ENCODE measurements around the gene PMF1. TPM values are rescaled to one million over a fixed set of nuclear protein-coding genes. Genes with fewer than 3 reads are reported as not detected.
"Not testable (repeated sequence)": the region's sequence is repeated elsewhere in the genome, so short reads cannot be mapped to it uniquely, and the experiment has no call there.

The PMF1 gene
- total RNA-seq, 1 experiment from 2014 or later: 115 TPM

DNA sequence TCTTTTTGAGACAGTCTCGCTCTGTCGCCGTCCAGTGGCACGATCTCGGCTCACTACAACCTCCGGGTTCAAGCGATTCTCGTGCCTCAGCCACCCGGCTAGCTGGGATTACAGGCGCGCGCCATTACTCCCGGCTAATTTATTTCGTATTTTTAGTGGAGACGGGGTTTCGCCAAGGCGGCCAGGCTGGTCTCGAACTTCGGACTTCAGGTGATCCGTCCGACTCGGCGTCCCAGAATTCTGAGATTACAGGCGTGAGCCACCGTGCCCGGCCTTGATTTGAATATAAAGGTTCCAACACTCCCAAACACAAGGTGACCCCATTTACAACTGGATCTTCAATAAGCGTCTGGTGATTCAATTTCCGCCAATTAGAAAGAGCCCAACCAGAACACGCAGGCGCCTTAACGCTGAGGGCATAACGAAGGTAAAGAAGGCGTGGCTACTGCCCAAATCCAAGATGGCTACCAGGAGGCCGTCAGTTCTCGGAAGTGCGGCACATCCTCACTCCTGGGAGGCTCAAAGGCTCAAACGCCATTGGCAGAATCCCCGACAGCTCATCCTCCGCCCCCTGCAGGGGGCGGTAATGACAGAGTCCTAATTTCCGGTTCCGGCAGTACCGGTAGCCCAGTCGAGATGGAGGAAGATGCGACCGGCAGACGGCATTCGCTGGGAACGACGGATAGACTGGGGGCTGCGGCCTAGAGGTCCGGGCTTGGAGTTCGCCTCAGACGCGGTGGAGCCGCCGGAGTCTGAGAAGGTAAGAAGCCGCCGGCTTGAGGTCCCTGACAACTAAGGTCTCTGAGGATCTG lies 19.1 kb upstream of the PMF1 start, which contains the start of gene SLC25A44:
Gene SLC25A44, plus strand, starts transcription at position 617 of the 812 bp plus-strand sequence. CDS start 5,744 bp downstream, outside the sequence.
- DNase-seq (ENCODE audit: low read depth): peak; percentile 99
- in situ Hi-C loops (cut with HindIII; ENCODE audit: low pct_unique_long_range_greater_than_20kb, low sequenced_read_pairs): no loop called here

DNA sequence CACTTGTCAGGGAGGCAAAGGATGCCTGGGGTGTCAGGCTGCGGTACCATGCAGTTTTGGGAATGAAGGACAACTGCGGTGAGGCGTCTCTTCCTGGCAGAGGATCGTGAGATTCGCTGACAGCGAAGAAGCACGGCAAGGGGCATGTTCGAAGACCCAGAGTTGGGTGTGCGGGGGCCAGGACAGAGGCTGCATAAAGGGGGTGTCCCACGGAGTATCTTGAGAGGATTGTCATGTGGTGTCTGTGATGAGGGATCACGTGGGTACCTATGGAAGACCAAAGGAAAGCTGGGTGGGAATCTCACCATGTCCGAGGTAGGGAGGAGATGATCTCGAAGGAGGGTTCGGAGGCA lies 18.5 kb upstream of the PMF1 start:
- no peak for DNase-seq (ENCODE audit: low read depth)
- in situ Hi-C loops (cut with HindIII; ENCODE audit: low pct_unique_long_range_greater_than_20kb, low sequenced_read_pairs): no loop called here

DNA sequence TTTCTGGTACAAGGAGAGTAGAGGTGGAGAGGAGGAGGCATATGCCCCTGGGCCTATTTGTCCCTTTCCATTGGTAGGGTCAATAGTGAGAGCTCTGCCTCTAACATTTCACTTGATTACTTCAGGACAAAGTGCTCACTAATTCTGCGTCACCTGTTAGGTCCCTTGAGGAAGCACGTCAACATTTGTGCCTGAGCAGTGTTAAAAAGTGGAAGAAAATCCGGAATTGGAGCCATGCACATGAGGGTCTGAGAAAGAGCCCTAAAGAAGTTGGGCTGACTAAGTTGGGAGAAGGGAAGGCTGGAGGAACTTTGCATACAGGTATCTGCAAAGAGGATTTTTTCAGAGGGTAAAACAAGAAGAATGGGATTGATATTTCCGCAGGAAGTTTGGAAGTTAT lies 17.0 kb upstream of the PMF1 start:
- in situ Hi-C loops (cut with HindIII; ENCODE audit: low pct_unique_long_range_greater_than_20kb, low sequenced_read_pairs): no loop called here
- no peak for DNase-seq (ENCODE audit: low read depth)

DNA sequence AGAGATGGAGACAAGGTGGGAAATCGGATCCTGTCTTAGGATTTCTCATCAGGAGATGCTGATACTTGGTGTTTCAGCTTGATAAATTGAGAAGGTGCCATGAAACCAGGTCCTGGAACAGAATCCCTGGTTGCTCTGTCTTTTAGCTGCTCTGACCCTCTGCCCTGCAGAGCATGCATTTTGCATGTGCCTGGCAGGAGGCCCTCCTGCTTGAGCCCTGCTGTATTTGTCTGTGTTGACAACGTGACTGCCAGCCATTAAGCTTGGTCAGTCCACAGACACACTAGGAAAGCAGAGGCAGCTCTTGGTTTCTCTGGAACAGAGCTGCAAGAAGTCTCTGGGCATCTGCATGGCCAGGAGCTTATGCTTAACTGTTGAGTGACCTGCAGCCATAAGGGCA lies 16.4 kb upstream of the PMF1 start:
- DNase-seq (ENCODE audit: low read depth): no peak
- in situ Hi-C loops (cut with HindIII; ENCODE audit: low pct_unique_long_range_greater_than_20kb, low sequenced_read_pairs): no loop called here

DNA sequence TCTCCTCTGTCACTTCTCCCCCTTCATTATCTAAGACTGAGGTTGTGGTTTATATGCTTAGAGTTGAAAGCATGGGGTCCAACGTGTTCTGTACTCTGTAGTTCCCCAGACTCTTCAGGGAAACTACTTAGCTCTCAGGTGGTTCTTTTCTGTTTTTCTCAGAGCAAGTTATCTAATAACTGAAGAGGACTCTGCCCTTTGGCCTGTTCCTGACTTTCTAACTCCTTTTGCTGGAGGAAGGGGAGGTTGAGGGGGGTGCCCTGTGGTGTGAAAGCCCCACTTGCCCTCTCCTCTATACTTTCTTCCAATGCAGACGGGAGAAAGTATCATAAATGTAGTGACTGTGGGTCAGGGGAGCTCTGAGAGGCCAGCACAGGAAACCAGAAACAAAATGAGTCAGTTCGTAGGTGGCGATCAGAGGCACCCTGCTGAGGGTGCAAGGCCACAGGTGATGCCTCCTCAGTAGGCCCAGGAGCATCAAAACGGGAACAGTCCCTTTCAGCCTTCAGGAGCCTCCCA lies 13.9 kb upstream of the PMF1 start:
- in situ Hi-C loops (cut with HindIII; ENCODE audit: low pct_unique_long_range_greater_than_20kb, low sequenced_read_pairs): no loop called here
- DNase-seq (ENCODE audit: low read depth): no peak

DNA sequence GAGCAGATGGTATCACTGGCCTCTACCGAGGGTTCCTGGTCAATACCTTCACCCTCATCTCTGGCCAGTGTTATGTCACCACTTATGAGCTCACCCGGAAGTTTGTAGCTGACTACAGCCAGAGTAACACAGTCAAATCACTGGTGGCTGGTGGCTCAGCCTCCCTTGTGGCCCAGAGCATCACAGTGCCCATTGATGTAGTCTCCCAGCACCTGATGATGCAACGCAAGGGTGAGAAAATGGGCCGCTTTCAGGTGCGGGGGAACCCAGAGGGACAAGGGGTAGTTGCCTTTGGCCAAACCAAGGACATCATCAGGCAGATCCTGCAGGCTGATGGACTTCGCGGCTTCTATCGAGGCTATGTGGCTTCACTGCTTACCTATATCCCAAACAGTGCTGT lies 12.8 kb upstream of the PMF1 start:
- DNase-seq (ENCODE audit: low read depth): no peak
- in situ Hi-C loops (cut with HindIII; ENCODE audit: low pct_unique_long_range_greater_than_20kb, low sequenced_read_pairs): no loop called here

DNA sequence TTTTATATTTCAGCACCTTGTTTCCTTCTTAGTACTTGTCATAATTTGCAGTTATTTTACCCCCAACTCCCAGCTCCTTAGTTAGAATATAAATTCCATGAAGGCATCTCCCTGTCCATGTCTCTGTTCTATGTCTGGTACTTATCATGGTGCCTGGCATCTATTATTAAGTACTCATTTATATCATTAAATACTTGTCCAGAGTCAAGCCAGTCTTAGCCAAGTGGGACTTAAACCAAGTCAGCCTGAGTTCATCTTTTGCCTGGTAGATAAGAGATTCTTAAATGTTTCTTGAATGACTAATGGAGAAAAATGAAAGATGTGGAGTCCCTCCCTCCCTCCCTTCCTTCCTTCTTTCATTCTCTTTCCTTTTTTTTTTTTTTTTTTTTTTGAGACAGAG lies 9.5 kb upstream of the PMF1 start:
- in situ Hi-C loops (cut with HindIII; ENCODE audit: low pct_unique_long_range_greater_than_20kb, low sequenced_read_pairs): no loop called here
- DNase-seq (ENCODE audit: low read depth): no peak

DNA sequence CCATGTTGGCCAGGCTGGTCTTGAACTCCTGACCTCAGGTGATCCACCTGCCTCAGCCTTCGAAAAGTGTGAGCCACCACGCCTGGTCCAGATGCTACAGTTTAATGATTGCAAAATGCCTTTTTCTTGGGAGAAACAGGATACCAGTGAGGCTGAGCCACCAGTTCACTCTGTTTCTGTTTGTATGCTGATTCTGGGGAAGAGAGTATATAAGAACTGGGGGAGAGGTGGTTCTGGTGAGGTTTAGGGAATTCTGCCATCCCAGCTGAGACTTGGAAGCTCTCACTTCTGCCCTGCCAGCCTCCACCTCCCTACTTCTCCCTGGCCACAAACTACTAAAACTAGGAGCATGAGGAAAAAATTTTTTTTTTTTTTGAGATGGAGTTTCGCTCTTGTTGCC lies 8.1 kb upstream of the PMF1 start:
- in situ Hi-C loops (cut with HindIII; ENCODE audit: low pct_unique_long_range_greater_than_20kb, low sequenced_read_pairs): no loop called here
- no peak for DNase-seq (ENCODE audit: low read depth)

DNA sequence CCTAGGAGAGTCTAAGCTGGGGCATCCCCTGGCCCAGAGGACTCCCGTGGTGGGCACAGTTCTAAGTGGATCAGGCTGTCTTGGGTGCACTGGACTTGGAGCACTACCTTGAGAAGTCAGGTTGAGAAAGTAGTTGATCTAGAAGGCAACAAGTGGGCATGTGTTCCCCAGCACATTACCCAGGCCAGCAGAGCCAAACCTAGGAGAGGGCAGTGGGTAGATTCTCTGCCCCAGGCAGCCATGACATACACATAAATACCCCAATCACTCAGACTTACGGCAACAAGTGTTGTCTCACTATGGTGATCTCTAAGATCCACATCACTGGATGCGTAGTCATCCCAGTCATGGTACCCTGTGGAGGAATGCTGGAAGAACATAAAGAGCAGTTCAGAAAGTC lies 1.6 kb upstream of the PMF1 start:
- in situ Hi-C loops (cut with HindIII; ENCODE audit: low pct_unique_long_range_greater_than_20kb, low sequenced_read_pairs): no loop called here

DNA sequence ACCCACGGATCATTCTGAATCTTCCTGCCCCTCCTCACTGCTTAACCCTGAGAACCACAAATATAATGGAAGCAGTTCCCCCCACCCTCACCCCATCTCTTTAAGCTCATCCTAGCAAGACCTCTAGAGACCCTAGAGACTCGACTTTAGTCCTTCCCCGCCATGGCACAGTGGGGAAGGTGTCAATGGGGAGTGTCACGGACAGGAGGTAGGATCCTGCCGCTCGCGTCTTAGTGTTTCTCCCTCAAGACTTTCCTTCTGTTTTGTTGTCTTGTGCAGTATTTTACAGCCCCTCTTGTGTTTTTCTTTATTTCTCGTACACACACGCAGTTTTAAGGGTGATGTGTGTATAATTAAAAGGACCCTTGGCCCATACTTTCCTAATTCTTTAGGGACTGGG lies 677 bp upstream of the PMF1 start:
- in situ Hi-C loops (cut with HindIII; ENCODE audit: low pct_unique_long_range_greater_than_20kb, low sequenced_read_pairs): no loop called here
- no peak for DNase-seq (ENCODE audit: low read depth)

More for the DNA sequence above, 1.6 kb upstream of the PMF1 start:
- no peak for DNase-seq (ENCODE audit: low read depth)

DNA sequence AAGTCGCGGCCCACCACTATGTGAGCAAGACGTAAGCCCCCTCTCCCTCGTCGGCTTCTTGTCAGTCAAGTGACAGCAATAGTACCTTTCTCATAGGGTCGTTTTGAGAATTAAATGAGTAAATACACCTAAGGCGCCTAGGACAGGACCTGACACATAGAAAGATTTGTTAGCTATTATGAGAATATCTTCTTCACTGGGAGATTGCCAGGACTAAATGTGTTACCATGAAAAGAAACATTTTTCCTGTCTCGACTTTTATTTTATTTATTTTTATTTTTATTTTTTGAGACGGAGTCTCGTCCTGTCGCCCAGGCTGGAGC lies 798 bp downstream of the PMF1 start:
- in situ Hi-C loops (cut with HindIII; ENCODE audit: low pct_unique_long_range_greater_than_20kb, low sequenced_read_pairs): no loop called here
- DNase-seq (ENCODE audit: low read depth): no peak

DNA sequence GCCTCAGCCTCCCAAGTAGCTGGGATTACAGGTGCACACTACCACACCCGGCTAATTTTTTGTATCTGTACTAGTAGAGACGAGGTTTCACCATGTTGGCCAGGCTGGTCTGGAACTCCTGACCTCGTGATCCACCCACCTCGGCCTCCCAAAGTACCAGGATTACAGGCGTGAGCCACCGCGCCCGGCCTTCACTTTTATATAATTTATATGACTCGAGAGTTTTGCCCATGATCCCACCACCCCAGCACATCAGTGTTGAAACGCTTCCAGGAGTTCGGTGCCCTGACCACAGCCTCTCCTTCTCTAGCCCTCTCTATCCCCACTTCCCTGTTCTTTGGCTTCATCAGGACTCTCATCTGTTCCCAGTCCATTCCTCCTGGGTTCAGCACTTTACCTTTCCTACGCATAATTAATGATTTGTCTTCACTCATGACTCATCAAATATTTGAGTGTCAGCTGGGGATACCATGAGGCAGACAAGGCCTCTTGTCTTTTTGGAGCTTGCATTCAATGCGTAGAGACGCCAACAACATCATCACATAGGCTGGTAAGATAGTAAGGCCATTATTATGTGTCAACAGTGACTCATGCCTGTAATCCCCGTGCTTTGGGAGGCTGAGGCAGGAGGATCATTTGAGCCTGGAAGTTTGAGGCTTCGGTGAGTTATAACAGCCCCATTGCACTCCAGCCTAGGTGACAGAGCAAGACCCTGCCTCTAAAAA lies 1.4 kb downstream of the PMF1 start:
- in situ Hi-C loops (cut with HindIII; ENCODE audit: low pct_unique_long_range_greater_than_20kb, low sequenced_read_pairs): no loop called here
- DNase-seq (ENCODE audit: low read depth): peak; percentile 84

DNA sequence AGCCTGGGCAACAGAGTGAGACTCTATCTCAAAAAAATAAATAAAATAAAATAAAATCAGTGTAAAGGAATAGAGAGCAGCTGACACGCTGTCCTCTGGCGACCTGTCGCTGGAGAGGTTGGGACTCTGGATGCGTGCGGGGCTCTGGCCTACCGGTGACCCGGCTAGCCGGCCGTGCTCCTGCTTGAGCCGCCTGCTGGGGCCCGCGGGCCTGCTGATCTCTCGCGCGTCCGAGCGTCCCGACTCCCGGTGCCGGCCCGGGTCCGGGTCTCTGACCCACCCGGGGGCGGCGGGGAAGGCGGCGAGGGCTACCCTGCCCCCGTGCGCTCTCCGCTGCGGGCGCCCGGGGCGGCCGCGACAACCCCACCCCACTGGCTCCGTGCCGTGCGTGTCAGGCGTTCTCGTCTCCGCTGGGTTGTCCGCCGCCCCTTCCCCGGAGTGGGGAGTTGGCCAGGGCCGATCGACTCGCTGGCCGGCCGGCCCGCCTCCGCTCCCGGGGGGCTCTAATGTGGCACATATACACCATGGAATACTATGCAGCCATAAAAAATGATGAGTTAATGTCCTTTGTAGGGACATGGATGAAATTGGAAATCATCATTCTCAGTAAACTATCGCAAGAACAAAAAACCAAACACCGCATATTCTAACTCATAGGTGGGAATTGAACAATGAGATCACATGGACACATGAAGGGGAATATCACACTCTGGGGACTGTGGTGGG lies 3.7 kb downstream of the PMF1 start:
- in situ Hi-C loops (cut with HindIII; ENCODE audit: low pct_unique_long_range_greater_than_20kb, low sequenced_read_pairs); DNase-seq (ENCODE audit: low read depth): not testable (repeated sequence)

DNA sequence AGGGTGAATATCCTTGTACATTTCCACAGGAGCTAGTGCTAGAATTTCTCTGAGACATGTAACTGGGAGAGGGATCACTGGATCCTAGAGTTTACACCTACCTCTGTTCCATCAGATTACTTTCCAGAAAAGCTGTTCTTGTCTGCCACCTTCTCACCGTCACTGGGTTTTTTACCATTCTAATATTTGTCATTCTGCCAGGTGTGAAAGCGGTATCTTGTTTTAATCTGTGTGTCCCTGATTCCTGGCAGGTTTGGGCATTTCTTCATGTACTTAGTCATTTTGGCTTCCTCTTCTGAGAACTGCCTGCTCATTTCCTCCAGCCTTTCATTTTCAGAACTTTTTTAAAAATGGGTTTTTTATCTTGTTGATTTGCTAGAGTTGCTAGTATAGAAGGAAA lies 5.1 kb downstream of the PMF1 start:
- in situ Hi-C loops (cut with HindIII; ENCODE audit: low pct_unique_long_range_greater_than_20kb, low sequenced_read_pairs): no loop called here
- no peak for DNase-seq (ENCODE audit: low read depth)

DNA sequence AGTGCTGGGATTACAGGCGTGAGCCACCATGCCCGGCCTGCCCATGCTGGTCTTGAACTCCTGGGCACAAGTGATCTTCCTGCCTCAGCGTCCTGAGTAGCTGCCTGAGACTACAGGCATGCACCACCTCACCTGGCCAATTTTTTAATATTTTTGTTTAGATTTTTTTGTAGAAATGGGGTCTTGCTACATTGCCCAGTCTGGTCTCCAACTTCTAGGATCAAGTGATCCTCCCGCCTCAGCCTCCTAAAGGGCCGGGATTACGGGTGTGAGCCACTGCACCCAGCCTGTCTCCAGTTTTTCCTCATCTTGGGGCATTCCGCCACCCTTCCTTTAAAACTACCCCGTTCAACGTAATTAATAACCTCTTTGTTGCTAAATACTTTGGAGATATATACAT lies 7.4 kb downstream of the PMF1 start:
- DNase-seq (ENCODE audit: low read depth): no peak
- in situ Hi-C loops (cut with HindIII; ENCODE audit: low pct_unique_long_range_greater_than_20kb, low sequenced_read_pairs): no loop called here

DNA sequence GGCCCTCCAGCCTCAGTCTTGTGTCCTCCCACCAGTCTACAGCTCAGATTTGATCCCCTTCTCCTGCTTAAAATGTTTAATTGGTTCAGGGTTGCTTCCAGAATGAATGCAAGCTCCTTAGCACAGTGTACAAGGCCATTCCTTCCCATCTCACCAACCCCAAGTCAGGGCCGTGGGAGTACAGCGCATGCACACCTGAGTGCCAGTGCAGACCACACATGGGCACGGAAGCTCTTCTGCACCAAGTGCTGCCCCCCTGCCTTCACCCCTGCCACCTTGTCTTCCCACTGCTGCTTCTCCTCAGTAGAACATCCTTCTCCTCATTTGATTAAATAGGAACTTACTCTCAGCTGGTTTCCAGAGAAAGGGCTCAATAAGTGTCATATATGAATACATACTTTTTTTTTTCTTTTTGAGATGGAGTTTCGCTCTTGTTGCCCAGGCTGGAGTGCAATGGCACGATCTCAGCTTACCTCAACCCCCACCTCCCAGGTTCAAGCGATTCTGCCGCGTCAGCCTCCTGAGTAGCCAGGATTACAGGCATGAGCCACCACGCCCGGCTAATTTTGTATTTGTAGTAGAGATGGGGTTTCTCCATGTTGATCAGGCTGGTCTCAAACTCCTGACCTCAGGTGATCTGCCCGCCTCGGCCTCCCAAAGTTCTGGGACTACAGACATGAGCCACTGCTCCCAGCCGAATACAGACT lies 9.3 kb downstream of the PMF1 start:
- in situ Hi-C loops (cut with HindIII; ENCODE audit: low pct_unique_long_range_greater_than_20kb, low sequenced_read_pairs): no loop called here
- DNase-seq (ENCODE audit: low read depth): no peak

DNA sequence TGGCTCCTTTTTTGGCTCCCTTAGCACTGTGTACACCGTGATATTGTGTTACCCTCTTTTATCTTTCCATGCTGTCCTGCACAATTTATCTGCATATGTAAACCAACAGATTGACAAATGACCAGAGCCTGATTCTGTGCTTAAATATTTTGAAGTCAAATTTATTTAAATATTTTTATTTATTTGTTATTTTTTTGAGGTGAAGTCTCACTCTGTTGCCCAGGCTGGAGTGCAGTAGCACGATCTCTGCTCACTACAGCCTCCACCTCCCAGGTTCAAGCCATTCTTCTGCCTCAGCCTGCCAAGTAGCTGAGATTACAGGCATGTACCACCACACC lies 12.8 kb downstream of the PMF1 start:
- in situ Hi-C loops (cut with HindIII; ENCODE audit: low pct_unique_long_range_greater_than_20kb, low sequenced_read_pairs): no loop called here
- no peak for DNase-seq (ENCODE audit: low read depth)

DNA sequence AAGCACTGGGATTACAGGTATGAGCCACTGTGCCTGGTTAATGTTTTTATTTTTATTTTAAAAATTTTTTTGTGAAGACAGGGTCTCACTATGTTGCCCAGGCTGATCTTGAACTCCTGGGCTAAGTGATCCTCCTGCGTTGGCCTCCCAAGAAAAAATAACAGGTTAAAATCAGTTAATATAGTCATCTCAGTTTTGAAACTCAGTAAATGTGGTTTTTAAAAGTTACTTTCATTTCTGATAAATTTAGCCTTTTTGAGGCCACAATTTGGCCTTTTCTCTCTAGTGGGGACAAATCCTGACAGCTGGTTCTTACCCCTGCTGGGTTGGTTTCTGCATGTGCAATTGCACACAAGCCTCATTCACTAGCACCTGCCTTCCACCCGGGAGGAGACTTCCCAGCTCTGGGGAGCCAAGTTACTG lies 13.3 kb downstream of the PMF1 start:
- in situ Hi-C loops (cut with HindIII; ENCODE audit: low pct_unique_long_range_greater_than_20kb, low sequenced_read_pairs): no loop called here

DNA sequence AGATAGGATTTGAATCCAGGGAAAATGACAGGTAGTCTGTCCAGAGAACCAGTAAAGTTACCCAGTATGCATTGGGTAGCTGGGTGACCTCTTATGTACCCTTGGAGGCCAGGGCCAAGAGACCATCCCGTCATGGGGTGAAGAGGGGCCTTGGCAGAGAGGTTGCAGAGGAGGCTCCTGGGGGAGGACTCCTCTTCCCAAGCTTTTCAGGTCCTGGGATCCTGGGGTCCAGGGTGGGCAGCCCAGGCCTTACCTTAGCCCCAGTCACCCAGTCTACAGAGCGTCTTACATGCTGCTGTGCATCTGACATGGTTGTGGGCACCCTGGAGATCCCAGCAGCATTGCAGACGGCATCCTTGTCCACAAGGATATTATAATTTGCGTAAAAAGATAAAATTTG lies 14.0 kb downstream of the PMF1 start:
- no peak for DNase-seq (ENCODE audit: low read depth)
- in situ Hi-C loops (cut with HindIII; ENCODE audit: low pct_unique_long_range_greater_than_20kb, low sequenced_read_pairs): no loop called here

More for the DNA sequence above, 13.3 kb downstream of the PMF1 start:
- DNase-seq (ENCODE audit: low read depth): no peak

All from Caki2 (cell line).